GM21529 (cell line): ENCODE data around the gene RAPGEF2.
"Not testable (repeated sequence)": the region's sequence is repeated elsewhere in the genome, so short reads cannot be mapped to it uniquely, and the experiment has no call there.

ENCODE experiments used
- ATAC-seq: cut with Tn5 transposase; IDR thresholded peaks from one replicate; pipeline ENCODE4 v1.9.1; 2021; ENCODE audit not compliant: unreplicated experiment

Gene RAPGEF2

DNA sequence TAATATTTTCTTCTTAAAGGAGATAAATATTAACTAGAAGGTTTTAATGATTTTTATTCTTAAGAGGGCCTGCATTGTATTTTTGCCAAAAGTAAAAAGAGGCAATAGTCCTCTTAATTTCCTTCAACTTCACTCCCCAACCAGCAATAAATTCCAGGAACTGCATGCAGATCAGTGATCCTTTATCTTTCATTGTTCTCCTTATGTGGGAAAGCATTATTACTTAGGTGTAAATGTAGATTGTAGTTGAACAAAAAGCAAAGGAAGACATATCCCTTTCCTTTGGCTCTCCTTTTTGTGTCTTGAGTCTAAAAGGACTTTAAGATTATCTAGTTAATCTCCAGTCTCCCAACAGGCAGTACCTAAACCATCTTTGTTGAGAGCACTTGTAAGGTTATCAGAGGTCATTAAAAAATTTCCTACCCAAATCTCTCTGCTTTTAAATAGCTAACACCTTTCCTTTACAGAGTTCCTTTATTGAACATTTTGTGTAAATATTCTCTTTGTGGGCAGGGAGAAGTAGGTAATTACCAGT, 55.3 kb downstream of the RAPGEF2 start:
- no peak for ATAC-seq

DNA sequence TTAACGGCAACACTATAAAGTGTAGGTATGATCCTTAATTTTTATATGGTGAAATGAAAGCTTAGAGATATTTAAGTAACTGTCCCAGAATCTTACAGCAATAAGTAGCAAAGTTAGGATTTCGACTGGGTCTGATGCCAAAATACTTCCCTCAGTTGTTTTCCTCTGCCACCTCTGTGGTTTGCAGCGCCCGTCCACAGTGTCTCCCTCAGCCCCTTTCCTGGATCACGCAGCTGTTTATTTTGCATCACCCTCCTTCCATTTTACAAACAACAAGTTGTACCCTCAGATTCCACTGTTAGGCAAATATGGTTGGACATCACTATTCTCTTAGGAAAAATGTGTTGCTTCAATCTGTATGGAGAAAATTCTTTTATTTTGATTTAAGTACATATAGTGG, 56.1 kb downstream of the RAPGEF2 start:
- ATAC-seq: no peak

DNA sequence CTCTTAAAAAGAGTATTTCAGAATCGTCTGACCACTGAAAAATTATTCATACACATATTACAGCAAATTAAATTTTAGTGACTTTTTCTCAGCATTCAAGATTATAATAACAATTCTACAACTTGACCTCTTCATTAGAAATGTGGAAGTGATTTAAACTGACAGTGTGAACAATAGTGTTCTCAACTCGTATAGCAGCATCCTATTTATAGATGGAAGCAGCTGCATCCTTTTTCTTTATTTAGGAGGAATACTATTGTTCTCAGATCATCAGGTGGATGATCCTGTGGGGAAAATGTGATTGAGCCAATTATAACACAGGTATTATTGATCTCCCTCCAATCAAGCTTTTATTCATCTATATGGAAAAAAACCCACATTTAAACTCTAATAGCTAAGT, 56.7 kb downstream of the RAPGEF2 start:
- ATAC-seq: no peak

DNA sequence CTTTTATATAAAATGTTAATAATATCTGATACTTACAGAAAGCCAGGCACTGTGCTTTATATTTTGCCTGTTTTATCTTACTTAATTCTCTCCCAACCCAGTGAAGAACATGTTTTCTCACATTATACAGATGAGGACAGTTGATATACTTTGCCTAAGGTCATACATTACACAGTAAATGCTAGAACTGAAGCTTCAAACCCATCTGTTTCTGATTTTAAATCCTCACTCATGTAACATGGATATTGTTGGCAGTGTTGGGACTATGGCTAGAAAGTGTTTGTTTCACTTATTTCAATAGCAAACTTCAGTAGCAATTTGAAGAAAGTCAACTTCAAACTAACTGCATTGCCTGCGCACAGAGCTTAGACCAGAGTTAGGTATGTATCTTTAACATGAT, 57.4 kb downstream of the RAPGEF2 start:
- no peak for ATAC-seq

DNA sequence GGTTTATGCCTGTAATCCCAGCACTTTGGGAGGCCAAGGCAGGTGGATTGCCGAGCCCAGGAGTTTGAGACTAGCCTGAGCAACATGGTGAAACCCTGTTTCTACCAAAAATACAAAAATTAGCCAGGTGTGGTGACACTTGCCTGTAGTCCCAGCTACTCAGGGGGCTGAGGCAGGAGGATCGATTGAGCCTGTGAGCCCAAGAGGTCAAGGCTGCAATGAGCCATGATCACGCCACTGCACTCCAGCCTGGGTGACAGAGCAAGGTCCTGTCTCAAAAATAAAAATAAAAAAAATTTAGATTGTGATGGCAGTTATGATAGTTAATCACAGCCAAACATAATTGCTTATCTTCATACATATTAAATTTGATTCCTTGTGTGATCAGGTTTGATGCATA, 58.6 kb downstream of the RAPGEF2 start:
- not testable (repeated sequence) for ATAC-seq

DNA sequence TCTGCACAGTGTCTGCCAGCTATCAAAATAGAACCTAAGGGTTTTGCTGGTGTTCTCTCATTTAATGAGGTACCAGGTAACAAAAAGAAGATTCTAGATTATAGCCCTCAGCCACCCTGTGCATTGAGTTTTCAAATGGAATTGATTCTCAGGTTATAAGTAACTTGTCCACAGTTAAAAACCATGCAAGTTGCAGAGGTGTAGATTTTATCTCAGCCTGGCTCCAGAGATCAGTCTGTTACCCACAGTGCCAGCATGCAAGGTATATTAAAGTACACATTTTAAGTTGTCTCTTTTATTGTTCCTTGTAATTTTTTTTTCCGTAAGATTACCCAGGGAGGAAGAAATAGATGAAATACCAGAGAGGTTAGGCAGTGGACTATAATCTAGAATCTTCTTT, 59.7 kb downstream of the RAPGEF2 start:
- no peak for ATAC-seq

DNA sequence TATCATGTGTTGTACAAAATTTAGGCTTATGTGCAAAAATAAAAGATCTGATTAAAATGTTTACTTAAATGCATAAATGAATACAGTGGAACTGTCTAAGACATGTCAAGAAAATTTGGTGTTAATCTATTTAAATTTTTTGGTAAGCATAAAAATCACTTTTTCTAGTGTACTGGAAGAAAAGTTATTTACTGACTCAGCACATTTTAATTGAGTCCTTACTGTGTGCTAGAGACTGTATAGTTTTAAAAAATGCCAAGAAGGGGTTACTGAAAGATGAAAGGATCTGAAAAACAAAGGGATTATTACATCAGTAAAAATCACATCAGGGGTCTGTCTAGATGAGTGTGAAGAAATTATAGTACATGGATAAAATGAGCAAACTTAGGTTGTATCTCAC, 60.6 kb downstream of the RAPGEF2 start:
- no peak for ATAC-seq

DNA sequence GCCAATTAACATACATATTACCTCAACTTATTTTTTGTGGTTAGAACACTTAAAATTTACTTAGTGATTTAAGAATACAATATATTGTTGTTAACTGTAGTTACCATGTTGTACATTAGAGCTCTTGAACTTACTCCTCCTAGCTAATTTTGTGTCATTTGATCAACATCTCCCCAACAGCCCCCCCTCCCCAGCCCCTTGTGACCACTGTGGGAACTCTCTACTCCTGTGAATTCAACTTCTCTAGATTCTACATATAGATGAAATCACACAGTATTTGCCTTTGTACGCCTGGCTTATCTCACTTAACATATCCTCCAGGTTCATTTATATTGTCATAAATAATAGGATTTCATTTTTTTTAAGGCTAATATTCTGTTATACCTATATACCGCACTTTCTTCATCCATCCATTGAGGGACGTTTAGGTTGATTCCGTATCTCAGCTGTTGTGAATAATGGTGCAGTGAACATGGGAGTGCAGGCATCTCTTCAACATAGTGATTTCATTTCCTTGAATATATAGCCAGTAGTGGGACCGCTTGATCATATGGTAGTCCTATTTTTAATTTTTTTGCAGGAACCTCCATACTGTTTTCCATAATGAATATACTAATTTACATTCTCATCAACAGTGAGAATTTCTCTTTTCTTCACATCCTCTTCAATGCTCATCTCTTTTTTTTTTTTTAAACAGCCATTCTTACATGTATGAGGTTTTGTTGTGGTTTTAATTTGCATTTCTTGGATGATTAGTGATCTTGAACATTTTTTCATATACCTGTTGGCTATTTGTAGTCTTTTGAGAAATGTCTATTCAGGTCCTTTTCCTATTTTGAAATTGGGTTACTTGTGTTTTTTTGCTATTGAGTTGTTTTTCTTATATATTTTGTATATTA, 66.8 kb downstream of the RAPGEF2 start:
- ATAC-seq: peak; percentile 60

DNA sequence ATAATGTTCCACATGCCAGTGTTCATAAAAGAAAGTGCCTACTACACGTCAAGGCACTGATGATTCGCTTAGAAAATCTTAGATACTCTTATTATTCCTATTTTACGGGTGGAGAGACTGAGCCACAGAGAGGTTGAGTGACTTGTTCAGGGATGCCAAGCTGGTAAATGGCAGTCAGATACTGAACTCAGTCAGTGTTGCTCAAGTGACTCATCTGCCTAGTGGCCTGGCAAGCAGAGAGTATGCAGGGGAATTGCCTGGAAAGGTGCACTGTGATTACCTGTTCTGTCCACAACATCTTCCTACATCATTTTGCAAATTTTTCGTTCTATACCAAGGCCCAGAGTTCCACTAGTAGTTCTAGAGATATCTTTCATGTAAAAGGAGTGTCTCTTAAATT, 68.4 kb downstream of the RAPGEF2 start:
- ATAC-seq: no peak

DNA sequence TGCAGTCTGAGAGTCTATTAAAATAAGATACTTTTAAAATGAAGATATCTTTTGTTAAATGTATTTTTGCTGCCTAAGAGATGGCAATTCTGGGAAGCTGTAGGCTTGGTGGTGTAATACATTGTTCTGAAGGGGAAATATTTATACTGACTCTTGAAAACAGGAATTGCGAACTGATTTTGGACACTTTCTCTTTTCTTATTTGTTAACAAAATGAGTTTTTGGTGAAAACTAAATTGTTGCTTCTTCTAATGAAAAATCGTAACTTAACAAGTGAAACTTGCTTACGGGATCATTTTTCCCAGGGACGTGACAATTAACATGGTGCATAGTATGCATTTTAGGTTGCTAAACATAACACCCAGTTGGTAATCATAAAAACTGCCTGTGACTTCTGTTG, 71.0 kb downstream of the RAPGEF2 start:
- no peak for ATAC-seq

DNA sequence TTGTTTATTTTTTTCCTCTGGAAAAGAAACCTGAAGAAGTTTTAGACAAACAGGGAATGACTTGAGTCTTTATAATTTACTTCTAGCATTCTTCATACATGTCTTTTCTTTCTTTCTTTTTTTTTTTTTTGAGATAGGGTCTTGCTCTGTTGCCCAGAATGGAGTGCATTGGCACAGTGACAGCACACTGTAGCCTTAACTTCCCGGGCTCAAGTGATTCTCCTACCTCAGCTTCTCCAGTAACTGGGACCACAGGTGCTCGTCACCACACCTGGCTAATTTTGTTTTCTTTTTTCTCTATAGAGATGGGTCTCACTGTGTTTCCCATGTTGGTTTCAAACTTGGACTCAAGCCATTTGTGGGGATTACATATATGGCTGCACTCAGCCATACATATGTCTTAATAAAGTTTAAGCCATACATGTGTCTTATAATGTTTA, 71.8 kb downstream of the RAPGEF2 start:
- ATAC-seq: no peak

DNA sequence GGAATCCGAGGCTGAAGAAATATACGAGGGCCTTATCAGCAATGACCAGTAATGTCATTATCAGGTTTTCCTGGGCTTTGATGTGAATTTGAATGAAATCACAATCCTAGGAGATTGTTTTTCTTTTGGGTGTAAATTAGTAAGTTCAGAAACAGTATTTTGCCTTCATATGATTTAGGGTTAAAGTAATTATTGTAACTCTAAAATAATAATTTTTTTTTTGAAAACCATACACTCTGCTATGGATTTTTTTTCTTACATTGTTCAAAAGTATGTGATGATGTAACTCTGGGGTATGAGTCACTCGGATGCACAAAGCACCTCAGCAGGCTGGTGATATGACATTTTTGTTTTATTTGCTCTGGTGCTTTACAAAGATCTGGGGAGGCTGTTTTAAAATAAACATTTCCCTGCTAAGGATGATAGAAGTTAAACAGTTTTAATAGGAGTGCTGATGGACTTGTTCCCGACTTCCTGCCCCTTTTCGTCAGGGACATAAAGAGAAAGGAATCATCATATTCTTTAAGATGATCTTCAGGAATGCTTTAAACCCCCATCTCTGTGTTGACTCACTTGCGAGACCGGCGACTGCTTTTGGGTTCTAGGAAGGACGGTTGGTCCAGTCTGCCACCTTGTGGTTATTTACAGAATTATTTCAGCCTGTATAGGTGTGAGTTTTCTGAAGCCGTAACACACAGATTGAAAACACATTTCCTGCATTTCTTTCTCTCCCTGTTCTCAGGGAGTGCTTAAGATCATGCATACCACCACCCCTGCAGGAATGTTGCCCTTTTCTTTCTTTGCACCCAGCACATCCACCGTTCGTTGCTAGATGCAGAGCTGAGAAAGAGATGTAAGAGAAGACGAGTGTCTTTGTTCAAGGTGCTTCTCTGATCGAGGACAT, 72.5 kb downstream of the RAPGEF2 start:
- peak; percentile 59 for ATAC-seq

DNA sequence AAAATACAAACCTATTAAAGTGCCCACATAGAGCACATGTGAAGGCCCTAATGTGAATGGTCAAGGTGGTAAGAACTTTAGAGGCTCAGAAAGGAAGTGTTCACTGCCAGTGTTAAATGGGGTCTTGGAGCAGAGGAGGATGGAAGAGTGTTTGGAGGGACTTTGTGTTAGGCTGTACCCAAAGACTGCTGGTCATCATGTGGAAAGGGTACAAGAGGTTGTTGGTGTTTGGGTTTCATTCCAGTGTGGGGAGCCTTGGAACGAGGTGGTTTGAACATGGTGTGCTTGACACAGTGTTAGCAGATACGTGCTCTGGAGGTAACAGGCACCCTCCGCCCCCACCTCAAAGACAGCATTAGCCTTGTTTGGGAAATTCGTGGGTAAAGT, 73.1 kb downstream of the RAPGEF2 start:
- ATAC-seq: no peak

DNA sequence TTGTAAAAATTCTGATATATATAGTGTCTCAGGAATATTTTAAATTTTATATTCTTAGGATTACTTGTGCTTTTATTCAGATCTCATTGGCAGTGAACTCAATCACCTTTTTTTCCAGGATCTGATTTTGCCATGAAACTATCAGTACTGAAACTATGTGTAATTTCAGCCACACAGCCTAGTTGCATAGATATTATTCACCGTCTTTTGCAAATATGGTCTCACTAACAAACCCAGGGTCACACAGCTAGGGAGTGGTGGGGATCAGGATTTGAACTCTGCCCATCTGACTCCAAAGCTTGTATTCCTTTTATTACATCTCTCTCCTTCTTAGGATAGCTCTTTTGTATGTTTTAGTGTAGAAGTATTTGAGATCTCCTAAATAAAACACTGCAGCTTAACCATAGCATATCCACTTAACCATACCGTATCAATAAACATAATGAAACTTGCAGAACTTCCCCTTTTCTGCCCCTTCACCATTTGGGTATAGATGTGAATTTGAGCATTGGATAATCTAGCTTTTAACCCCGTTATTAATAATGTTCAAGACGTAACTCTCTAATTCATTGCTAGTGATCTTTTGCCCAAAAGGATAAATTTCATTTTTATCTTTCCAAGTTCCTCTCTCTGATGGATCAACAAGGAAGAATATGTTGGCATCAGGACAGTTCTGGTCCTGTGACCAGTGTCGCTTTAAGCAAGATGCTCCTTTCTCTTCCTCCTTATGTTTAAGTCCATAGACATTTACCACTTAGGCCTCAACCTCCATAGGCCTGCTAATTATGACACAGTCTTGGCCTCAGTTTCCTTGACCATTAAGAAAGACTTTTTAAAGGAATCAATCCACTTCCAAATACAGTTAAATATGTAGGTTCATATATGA, 74.6 kb downstream of the RAPGEF2 start:
- peak; percentile 35 for ATAC-seq

DNA sequence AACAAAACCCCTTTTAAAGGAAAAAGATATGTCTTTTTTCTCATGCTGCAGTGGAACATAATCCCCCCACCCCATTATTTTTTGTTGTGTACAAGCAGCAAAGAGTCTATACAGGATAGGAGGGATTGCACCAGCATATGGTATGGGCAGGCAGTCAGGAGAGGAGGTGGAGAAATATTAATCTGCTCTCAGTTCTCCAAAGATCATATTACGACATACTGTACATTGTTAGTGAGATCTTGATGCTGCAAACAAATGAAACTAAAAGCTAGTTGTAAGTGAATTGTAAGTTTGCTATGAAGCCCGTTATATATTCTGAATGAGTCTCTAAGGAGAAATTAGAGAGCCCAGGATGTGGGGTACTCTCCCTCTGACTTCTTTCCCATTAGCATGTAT, 75.3 kb downstream of the RAPGEF2 start:
- ATAC-seq: peak; percentile 27

DNA sequence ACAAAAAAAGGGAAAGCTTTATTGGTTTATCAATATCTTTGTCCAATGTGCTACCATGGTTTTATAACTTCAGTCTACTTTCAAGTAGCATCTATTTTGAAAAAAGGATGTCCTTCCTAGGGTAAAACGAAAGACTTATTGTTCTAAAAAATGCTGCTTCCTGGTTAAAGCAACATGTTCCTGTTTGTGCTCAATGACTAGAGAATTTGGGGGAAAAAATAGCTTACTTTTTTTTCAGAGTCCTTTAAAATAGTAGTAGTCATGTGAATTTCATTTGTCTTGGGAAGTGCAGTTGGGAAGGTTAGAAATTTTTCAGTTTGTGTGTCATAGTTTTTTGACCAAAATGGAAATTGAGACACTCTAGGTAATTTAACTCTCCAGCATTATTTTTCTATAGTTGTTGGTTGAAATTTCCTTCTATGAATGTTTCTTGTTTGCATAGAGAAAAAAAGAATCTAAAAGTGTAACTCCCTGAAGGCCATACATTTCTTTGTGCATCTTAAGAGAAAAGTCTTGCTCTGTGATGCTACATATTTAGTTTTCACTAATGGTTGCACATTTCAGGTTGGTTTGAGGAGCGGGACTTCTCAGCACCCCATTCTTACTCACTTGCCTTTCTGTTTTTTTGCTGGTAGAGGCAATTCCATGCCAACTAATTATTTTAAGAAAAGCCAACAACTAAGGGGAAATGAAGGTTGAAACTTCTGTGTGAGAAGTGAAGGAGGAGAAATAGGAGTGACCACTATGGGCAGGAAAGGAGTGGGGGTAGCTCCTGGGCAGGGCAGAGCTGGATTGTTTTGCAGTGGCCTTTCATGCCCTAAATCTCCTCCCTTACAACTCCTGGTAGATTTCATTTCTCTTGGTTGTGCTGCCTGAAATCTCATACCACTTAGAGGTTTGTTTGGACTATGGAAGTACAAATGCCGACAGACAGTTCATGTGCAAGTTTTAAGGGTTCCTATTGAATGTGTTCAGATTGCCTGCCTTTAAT, 76.4 kb downstream of the RAPGEF2 start:
- ATAC-seq: no peak

DNA sequence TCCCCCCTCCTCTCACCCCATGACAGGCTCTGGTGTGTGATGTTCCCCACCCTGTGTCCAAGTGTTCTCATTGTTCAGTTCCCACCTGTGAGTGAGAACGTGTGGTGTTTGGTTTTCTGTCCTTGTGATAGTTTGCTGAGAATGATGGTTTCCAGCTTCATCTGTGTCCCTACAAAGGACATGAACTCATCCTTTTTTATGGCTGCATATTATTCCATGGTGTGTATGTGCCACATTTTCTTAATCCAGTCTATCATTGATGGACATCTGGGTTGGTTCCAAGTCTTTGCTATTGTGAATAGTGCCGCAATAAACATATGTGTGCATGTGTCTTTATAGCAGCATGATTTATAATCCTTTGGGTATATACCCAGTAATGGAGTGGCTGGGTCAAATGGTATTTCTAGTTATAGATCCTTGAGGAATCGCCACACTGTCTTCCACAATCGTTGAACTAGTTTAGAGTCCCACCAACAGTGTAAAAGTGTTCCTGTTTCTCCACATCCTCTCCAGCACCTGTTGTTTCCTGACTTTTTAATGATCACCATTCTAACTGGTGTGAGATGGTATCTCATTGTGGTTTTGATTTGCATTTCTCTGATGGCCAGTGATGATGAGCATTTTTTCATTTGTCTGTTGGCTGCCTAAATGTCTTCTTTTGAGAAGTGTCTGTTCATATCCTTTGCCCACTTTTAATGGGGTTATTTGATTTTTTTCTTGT, 81.2 kb downstream of the RAPGEF2 start:
- not testable (repeated sequence) for ATAC-seq

DNA sequence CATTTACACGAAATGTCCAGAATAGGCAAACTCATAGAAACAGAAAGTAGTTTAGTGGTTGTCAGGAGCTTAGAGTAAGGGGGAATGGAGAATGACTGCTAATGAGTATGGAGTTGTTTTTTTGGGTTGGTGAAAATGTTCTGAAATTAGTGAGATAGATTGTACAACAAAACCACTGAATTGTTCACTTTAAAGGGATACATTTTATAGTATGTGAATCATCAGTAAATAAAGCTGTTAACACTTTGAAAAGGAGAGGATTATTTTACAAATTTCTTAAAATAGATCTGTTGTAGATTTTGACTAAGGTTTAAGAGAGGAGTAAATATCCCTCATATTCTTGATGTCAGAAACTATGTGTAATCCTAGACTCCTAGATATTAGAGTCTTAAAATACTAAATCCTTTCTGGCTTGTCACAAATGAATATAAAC, 82.7 kb downstream of the RAPGEF2 start:
- ATAC-seq: peak; percentile 66

DNA sequence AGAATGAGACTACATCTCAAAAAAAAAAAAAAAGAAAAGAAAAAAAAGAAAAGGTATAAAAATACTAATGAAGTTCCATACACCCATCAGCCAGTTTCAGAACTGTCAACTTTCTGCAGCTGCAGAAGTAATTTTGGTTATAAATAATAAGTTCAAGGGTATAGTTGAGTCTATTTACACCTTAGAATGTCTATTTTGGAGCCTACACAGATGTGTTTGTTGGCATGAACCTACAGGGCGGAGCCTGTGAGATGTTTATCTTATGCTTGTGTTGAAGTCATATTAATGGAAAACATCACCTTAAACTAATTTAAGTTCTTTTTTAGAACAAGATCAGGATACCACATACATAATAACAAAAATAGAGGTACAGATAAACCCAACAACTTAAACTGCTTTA, 85.8 kb downstream of the RAPGEF2 start:
- no peak for ATAC-seq
